HepG2 (cell line): ENCODE results near the gene TDRD10. TPM values are rescaled to one million over a fixed set of nuclear protein-coding genes. Genes with fewer than 3 reads are reported as not detected.

Source experiments
- CCDC6 ChIP-seq: sonication (generic); formaldehyde crosslinking; IDR thresholded peaks from 2 replicates; pipeline ENCODE4 v1.8.1; 2022; ENCODE audit warnings: mild to moderate bottlenecking, missing genetic modification reagents, moderate library complexity
- GATAD1 ChIP-seq: IDR thresholded peaks from 2 replicates; pipeline ENCODE4 v1.6.1; 2016; ENCODE audit warnings: missing genetic modification reagents, missing compliant biosample characterization
- KDM1A ChIP-seq: IDR thresholded peaks from 2 replicates; pipeline ENCODE4 v1.6.1; 2016; ENCODE audit warnings: missing compliant biosample characterization
- RBAK ChIP-seq: sonication (generic); formaldehyde crosslinking; IDR thresholded peaks from 2 replicates; pipeline ENCODE4 v1.5.1; 2020; ENCODE audit warnings: mild to moderate bottlenecking, missing genetic modification reagents
- SOX13 ChIP-seq, 3 experiments: fragments of 450-650 bp in 1 of 3; sonication (generic) in 1 of 3; formaldehyde crosslinking in 1 of 3; IDR thresholded peaks in 2 of 3; conservative IDR thresholded peaks in 1 of 3; 2 replicates each; pipeline versions ENCODE4 v1.5.0 to v1.6.1; 2016 to 2020; ENCODE audit warnings: antibody characterized with exemption in 1 of 3, mild to moderate bottlenecking in 1 of 3, missing compliant biosample characterization in 1 of 3, missing genetic modification reagents in 1 of 3, moderate library complexity in 1 of 3
- ZFY ChIP-seq: sonication (generic); formaldehyde crosslinking; IDR thresholded peaks from 2 replicates; pipeline ENCODE4 v1.4.0; 2020; ENCODE audit warnings: missing genetic modification reagents
- ZNF205 ChIP-seq: IDR thresholded peaks from 2 replicates; pipeline ENCODE4 v1.6.1; 2018; ENCODE audit warnings: missing biosample characterization, missing genetic modification reagents
- ZNF230 ChIP-seq: sonication (generic); formaldehyde crosslinking; IDR thresholded peaks from 2 replicates; pipeline ENCODE4 v1.4.0; 2020; ENCODE audit warnings: mild to moderate bottlenecking, missing genetic modification reagents
- ZNF264 ChIP-seq: sonication (generic); formaldehyde crosslinking; IDR thresholded peaks from 2 replicates; pipeline ENCODE4 v1.4.0; 2020; ENCODE audit warnings: missing genetic modification reagents
- ZNF615 ChIP-seq: sonication (generic); formaldehyde crosslinking; IDR thresholded peaks from 2 replicates; pipeline ENCODE4 v1.5.0; 2020; ENCODE audit warnings: mild to moderate bottlenecking, missing genetic modification reagents, borderline replicate concordance
- ZNF672 ChIP-seq: sonication (generic); formaldehyde crosslinking; IDR thresholded peaks from 2 replicates; pipeline ENCODE4 v1.8.1; 2022; ENCODE audit warnings: missing genetic modification reagents
- ZSCAN9 ChIP-seq: IDR thresholded peaks from 2 replicates; pipeline ENCODE4 v1.6.1; 2016; ENCODE audit warnings: borderline replicate concordance
- polyA plus RNA-seq, 8 experiments: library from polyadenylated mRNA; depleted of rRNA in 3 of 8; stranded (reverse) in 7 of 8; unstranded in 1 of 8; fragments of >200 nt; fragmentation: Illumina TruSeq in 4 of 8; extraction: Trizol in 4 of 8; gene quantifications; 2 replicates each; pipeline versions ENCODE4 v1.2.1 to v1.2.3, GENCODE V29; 2011 to 2016; ENCODE audit warnings: low read depth in 4 of 8, missing spikeins in 1 of 8, mixed read lengths in 1 of 8; ENCODE audit not compliant: insufficient read depth in 1 of 8
- total RNA-seq, 5 experiments: library from RNA; depleted of rRNA; stranded (reverse); fragments of >200 nt; fragmentation: Illumina TruSeq; extraction: Trizol; gene quantifications; 2 replicates each; pipeline ENCODE4 v1.2.3, GENCODE V29; 2016; ENCODE audit warnings: low read depth in 1 of 5
- TF ChIP-seq, protein P1 (sequence below): sonication (generic); formaldehyde crosslinking; IDR thresholded peaks from 2 replicates; pipeline ENCODE4 v1.9.0; 2021; ENCODE audit warnings: missing genetic modification reagents, borderline replicate concordance
- TF ChIP-seq, protein P2 (sequence below): sonication (generic); formaldehyde crosslinking; IDR thresholded peaks from 2 replicates; pipeline ENCODE4 v1.4.0; 2020; ENCODE audit warnings: missing genetic modification reagents
- TF ChIP-seq, protein P3 (sequence below): sonication (generic); formaldehyde crosslinking; IDR thresholded peaks from 2 replicates; pipeline ENCODE4 v1.4.0; 2020; ENCODE audit warnings: missing genetic modification reagents
- TF ChIP-seq, protein P4 (sequence below): IDR thresholded peaks from 2 replicates; pipeline ENCODE4 v1.6.1; 2016; ENCODE audit warnings: low read depth, control low read depth
- TF ChIP-seq, protein P5 (sequence below): sonication (generic); formaldehyde crosslinking; IDR thresholded peaks from 2 replicates; pipeline ENCODE4 v1.8.0; 2022; ENCODE audit warnings: missing genetic modification reagents, mild to moderate bottlenecking, moderate library complexity, borderline replicate concordance
- TF ChIP-seq, protein P6 (sequence below): sonication (generic); formaldehyde crosslinking; IDR thresholded peaks from 2 replicates; pipeline ENCODE4 v1.4.0; 2020; ENCODE audit warnings: mild to moderate bottlenecking, missing genetic modification reagents

The TDRD10 gene
- total and polyA plus RNA-seq, 2 of the 13 experiments (the other 11 are each of a cell fraction or from before 2014, with no cell fraction given): not detected

DNA sequence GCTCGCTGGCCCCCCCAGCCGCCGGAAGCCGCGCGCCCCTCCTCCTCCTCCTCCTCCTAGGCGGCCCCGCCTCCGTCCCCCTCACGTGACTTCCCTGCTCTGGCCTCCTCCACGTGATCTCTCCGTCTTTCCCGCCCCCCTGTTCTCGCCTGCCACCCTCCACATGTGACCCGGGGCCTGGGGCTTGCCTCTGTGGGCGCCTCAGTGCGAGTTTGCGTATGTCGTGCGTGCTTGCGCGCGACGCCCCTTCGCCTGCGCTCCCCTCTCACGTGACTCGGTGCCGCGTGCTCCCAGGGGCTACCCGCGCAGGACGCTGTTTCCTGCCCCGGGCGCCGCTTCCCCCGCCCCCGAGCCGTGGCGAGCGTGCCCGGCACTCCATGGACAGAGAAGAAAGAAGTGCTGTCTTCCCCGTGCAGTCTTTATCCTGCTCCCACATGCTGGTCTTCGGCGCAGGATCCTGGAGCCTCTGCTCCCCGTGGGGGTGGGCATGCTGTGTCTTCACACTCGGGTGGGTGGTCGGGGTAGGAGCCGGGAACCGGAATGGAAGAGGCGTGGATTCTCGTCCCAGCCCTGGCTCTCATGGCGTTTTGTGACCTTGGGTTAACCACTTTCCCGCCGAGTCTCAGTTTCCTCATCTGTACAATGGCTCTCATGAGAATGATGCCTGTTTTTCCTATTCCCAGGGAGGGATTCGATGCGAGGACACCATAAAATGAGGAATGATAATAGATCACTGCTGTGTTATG is 56.9 kb downstream of the TDRD10 start (continued):
- TF ChIP-seq, protein P1, sequence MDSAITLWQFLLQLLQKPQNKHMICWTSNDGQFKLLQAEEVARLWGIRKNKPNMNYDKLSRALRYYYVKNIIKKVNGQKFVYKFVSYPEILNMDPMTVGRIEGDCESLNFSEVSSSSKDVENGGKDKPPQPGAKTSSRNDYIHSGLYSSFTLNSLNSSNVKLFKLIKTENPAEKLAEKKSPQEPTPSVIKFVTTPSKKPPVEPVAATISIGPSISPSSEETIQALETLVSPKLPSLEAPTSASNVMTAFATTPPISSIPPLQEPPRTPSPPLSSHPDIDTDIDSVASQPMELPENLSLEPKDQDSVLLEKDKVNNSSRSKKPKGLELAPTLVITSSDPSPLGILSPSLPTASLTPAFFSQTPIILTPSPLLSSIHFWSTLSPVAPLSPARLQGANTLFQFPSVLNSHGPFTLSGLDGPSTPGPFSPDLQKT (CRISPR knock-in tag): no peak
- TF ChIP-seq RBAK (CRISPR knock-in tag) (no peak), ZNF672 (CRISPR knock-in tag) (peak; percentile 97), ZNF264 (CRISPR knock-in tag) (peak; percentile 93; the same call in 1 of the 2 replicates), ZNF615 (CRISPR knock-in tag) (peak; percentile 96), GATAD1 (peak; percentile 90), ZFY (CRISPR knock-in tag) (peak; percentile 72), ZNF230 (CRISPR knock-in tag) (peak; percentile 93), ZNF205 (CRISPR knock-in tag) (peak; percentile 79), SOX13 (IDR thresholded peaks at IDR 0.05) (no peak), SOX13 (CRISPR knock-in tag; conservative IDR thresholded peaks at IDR 0.05 in 1 of 2, IDR thresholded peaks at IDR 0.05 in 1 of 2) (peak in 1 of 2 experiments; percentile 62; a peak in 2 of 4 replicates), CCDC6 (CRISPR knock-in tag) (peak; percentile 99; the same call in 1 of the 2 replicates), KDM1A (CRISPR knock-in tag) (peak; percentile 85), ZSCAN9 (CRISPR knock-in tag) (peak; percentile 97)
- TF ChIP-seq, protein P2, sequence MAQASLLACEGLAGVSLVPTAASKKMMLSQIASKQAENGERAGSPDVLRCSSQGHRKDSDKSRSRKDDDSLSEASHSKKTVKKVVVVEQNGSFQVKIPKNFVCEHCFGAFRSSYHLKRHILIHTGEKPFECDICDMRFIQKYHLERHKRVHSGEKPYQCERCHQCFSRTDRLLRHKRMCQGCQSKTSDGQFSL (CRISPR knock-in tag): no peak
- TF ChIP-seq, protein P3, sequence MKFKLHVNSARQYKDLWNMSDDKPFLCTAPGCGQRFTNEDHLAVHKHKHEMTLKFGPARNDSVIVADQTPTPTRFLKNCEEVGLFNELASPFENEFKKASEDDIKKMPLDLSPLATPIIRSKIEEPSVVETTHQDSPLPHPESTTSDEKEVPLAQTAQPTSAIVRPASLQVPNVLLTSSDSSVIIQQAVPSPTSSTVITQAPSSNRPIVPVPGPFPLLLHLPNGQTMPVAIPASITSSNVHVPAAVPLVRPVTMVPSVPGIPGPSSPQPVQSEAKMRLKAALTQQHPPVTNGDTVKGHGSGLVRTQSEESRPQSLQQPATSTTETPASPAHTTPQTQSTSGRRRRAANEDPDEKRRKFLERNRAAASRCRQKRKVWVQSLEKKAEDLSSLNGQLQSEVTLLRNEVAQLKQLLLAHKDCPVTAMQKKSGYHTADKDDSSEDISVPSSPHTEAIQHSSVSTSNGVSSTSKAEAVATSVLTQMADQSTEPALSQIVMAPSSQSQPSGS (CRISPR knock-in tag): peak; percentile 68; the same call in 1 of the 2 replicates
- TF ChIP-seq, protein P4, sequence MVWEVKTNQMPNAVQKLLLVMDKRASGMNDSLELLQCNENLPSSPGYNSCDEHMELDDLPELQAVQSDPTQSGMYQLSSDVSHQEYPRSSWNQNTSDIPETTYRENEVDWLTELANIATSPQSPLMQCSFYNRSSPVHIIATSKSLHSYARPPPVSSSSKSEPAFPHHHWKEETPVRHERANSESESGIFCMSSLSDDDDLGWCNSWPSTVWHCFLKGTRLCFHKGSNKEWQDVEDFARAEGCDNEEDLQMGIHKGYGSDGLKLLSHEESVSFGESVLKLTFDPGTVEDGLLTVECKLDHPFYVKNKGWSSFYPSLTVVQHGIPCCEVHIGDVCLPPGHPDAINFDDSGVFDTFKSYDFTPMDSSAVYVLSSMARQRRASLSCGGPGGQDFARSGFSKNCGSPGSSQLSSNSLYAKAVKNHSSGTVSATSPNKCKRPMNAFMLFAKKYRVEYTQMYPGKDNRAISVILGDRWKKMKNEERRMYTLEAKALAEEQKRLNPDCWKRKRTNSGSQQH (CRISPR knock-in tag): no peak; the same call in 1 of the 2 replicates
- TF ChIP-seq, protein P5, sequence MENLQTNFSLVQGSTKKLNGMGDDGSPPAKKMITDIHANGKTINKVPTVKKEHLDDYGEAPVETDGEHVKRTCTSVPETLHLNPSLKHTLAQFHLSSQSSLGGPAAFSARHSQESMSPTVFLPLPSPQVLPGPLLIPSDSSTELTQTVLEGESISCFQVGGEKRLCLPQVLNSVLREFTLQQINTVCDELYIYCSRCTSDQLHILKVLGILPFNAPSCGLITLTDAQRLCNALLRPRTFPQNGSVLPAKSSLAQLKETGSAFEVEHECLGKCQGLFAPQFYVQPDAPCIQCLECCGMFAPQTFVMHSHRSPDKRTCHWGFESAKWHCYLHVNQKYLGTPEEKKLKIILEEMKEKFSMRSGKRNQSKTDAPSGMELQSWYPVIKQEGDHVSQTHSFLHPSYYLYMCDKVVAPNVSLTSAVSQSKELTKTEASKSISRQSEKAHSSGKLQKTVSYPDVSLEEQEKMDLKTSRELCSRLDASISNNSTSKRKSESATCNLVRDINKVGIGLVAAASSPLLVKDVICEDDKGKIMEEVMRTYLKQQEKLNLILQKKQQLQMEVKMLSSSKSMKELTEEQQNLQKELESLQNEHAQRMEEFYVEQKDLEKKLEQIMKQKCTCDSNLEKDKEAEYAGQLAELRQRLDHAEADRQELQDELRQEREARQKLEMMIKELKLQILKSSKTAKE (CRISPR knock-in tag): peak; percentile 91
- TF ChIP-seq, protein P6, sequence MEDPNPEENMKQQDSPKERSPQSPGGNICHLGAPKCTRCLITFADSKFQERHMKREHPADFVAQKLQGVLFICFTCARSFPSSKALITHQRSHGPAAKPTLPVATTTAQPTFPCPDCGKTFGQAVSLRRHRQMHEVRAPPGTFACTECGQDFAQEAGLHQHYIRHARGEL (CRISPR knock-in tag): peak; percentile 61; the same call in 1 of the 2 replicates
